ENCODE results near the gene PCGF3.
"Not testable (repeated sequence)": the region's sequence is repeated elsewhere in the genome, so short reads cannot be mapped to it uniquely, and the experiment has no call there.

PCGF3 gene

GRCh38 chr4:669806-670559 lies 35.6 kb upstream of the PCGF3 start:
- DNase-seq, result not testable (repeated sequence)

GRCh38 chr4:671769-672168 lies 33.9 kb upstream of the PCGF3 start:
- no peak for DNase-seq

GRCh38 chr4:673349-674091 lies 32.1 kb upstream of the PCGF3 start:
- peak; percentile 43 for DNase-seq

DNA sequence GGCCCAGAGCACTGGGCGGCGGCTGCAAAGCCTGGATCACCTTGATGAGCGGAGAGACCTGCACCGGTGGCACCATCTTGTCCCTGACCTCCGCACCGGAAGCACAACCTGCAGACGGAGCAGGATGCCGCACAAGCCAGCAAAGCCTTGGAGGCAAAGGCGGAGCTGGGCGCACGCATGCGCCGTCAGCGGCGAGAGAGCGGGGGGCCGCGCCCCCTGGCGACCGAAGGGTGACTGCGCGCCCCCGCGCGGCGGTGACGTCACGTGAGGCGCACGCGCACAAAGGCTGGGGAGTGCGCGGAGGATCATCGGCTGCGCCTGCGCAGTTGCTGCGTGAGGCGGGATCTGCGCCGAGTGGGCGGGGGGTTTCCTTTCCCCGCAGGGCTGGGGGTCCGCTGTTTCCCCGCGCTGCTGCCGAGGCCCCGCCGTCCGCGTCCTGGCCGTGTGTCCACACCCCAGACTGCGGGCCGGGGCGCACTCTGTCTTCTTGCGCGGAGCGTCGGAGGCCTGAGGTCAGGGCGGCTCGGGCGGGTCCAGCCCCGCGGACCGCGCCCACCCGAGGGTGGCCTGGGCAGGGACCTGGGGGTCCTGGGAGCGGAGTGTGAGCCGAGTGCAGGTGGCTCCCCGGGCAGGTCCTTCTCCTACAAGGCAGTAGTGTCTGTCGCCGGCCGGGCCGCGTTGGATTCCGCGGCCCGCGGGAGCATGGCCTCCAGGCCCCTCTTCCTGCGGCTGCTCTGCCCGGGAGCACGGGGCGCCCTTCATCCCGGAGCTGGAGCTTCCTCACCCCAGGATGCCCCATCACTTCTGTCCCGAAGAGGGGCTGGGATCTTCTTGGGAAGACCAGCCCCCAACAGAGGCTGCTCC lies 31.2 kb upstream of the PCGF3 start, which contains the start of the genes ATP5ME and MYL5:
Gene ATP5ME (minus strand): TSS at position 105 of the 864 bp plus-strand sequence. CDS start 29 bp downstream, at position 76.
Gene MYL5 (plus strand): TSS at position 371 of the 864 bp plus-strand sequence. CDS start 3,485 bp downstream, outside the sequence.
- DNase-seq, result peak; percentile 95

GRCh38 chr4:675036-675882 lies 30.4 kb upstream of the PCGF3 start:
- no peak for DNase-seq

GRCh38 chr4:675980-676870 lies 29.4 kb upstream of the PCGF3 start:
- DNase-seq, result no peak

GRCh38 chr4:676871-677235 lies 28.8 kb upstream of the PCGF3 start:
- DNase-seq, result no peak

GRCh38 chr4:677431-678293 lies 28.0 kb upstream of the PCGF3 start:
- DNase-seq, result no peak

GRCh38 chr4:678331-679103 lies 27.1 kb upstream of the PCGF3 start:
- DNase-seq, result no peak

- DNase-seq, result no peak
Observed at GRCh38 chr4:679104-679481, 26.5 kb upstream of the PCGF3 start.

- no peak for DNase-seq
Observed at GRCh38 chr4:679629-680028, 26.0 kb upstream of the PCGF3 start.

- DNase-seq, result no peak
Observed at GRCh38 chr4:680091-680490, 25.5 kb upstream of the PCGF3 start.

GRCh38 chr4:680551-680927 lies 25.1 kb upstream of the PCGF3 start:
- DNase-seq, result peak; percentile 59

GRCh38 chr4:680928-681645 lies 24.5 kb upstream of the PCGF3 start:
- peak; percentile 33 for DNase-seq

DNA sequence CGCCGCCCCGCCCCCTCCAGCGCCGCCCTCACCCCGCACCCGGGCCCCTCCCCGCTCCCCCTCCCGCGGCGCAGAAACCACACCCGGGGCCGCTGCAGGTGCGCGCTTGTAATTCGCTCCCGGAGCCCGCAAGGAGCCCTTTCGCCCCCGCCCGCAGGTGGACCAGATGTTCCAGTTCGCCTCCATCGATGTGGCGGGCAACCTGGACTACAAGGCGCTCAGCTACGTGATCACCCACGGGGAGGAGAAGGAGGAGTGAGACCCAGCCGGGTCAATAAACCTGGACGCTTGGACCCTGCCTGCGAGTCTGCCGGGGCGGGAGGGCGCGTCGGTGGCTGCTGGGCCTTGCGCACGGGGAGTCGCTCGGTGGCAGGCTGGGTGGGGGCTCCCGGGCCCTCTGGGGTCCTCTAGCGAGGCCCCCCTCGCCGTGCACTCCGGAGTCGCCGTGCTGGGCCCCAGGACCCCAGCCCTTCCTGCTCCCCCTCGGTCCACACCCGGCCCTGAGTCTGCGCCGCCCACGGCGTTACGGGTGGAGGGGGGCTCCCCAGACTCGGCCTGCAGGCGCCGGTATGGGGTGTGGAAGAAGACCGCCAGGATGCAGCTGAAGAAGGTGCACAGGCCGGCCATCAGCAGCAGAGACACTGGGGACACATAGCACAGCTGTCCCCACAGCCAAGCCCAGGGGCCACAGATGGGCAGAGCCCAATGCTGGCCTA lies 23.7 kb upstream of the PCGF3 start:
- no peak for DNase-seq

GRCh38 chr4:682490-683172 lies 23.0 kb upstream of the PCGF3 start:
- no peak for DNase-seq

DNA sequence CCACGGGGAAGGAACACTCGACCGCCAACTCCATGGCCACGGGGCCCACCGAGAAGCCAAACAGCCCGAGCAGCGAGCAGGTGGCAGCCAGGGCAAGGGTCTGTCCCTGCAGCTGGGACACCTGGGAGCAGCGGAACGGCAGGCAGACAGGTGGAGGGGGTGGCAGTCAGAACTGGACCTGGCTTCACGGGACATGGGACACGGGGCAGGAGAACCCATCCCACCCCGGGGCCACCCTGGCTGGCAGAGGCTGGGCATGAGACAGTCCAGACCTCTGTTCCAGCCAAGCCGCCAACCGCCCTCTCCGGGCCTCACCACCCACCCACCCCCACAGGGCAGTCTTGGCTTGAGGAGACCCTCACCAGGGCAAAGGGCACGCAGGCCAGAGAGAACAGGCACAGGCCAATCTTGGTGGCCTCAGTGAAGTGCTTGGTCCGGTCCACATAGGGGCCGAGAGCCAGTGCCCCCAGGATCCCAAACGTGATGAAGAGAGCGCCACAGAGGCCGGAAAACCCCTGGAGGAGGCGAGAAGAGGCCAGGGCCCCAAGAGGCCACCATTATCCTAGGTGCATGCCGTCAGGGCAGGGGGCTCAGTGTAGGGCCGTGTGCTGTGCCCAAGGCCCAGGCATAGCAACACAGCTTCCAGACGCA lies 22.3 kb upstream of the PCGF3 start:
- DNase-seq, result no peak
